RPMI8226 (cell line): ENCODE results near the gene SLITRK1.

ENCODE experiments used
- DNase-seq: peaks from one replicate; pipeline ENCODE4 v3.0.0-alpha.2; 2015

The SLITRK1 gene

GRCh38 chr13:83865161-83866137 is 16.8 kb downstream of the SLITRK1 start:
- no peak for DNase-seq

GRCh38 chr13:83853771-83854170 is 28.5 kb downstream of the SLITRK1 start:
- DNase-seq: no peak

- DNase-seq: no peak
Measured at GRCh38 chr13:83845106-83845505, 37.2 kb downstream of the SLITRK1 start.

- DNase-seq: no peak
Measured at GRCh38 chr13:83839146-83839545, 43.1 kb downstream of the SLITRK1 start.

GRCh38 chr13:83831796-83832195 is 50.5 kb downstream of the SLITRK1 start:
- DNase-seq: no peak

- DNase-seq: no peak
Measured at GRCh38 chr13:83829810-83830209, 52.5 kb downstream of the SLITRK1 start.

- no peak for DNase-seq
Measured at GRCh38 chr13:83827338-83827737, 54.9 kb downstream of the SLITRK1 start.
